ENCODE measurements around the gene CHD9.

- TF ChIP-seq CTCF (IDR thresholded peaks at IDR 0.05; ENCODE audit: insufficient read depth, low read length, poor library complexity, severe bottlenecking) (peak; percentile 38), EZH2phosphoT487 (conservative IDR thresholded peaks at IDR 0.05; ENCODE audit: low read length) (no peak)
Observed at GRCh38 chr16:53282975-53283946, 228.5 kb downstream of the CHD9 start.
